Activated T-cell treated with anti-CD3 and anti-CD28 coated beads, Interleukin-2, amount 50 U/mL, for 48 hours (primary cell): ENCODE results near the gene ZFYVE19.
"Not testable (repeated sequence)": the region's sequence is repeated elsewhere in the genome, so short reads cannot be mapped to it uniquely, and the experiment has no call there.

Source experiments
- DNase-seq, 2 experiments: peaks; one replicate each; pipeline ENCODE4 v3.0.0-alpha.2; 2020

Gene ZFYVE19

DNA sequence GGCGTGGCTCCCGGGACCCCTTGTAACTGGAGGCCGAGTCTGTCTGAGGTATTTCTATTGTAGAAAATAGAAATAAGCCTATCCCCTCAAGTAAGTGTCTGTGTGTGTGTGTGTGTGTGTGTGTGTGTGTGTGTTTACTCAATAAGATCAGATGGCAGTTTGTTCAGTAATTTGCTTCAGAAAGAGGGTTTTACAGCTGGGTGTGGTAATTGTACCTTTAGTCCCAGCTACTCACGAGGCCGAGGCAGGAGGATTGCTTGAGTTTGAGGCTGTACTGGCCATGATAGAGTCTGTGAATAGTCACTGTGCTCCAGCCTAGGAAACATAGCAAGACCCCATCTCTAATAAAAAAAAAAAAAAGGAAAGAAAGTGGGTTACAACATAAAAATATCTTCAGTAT, 45.6 kb downstream of the ZFYVE19 start:
- no peak for DNase-seq

DNA sequence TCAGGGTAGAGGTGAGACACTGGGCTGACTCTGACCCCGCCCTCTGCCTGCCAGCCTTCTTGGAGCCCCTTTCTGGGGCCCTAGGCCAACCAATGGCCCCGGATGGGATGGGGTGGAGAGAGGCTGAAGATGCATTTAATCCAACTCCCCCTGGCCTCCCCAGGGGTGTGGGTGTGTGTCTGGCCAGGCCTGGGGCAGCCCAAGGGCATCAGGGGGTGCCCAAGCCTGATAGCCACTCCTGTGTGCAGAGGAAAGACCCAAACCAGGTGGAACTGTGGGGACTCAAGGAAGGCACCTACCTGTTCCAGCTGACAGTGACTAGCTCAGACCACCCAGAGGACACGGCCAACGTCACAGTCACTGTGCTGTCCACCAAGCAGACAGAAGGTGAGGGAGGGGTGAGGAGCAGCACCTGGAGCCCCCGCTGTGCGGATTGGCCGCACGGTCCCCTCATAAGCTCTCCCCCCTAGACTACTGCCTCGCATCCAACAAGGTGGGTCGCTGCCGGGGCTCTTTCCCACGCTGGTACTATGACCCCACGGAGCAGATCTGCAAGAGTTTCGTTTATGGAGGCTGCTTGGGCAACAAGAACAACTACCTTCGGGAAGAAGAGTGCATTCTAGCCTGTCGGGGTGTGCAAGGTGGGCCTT, 46.5 kb downstream of the ZFYVE19 start:
- no peak for DNase-seq

DNA sequence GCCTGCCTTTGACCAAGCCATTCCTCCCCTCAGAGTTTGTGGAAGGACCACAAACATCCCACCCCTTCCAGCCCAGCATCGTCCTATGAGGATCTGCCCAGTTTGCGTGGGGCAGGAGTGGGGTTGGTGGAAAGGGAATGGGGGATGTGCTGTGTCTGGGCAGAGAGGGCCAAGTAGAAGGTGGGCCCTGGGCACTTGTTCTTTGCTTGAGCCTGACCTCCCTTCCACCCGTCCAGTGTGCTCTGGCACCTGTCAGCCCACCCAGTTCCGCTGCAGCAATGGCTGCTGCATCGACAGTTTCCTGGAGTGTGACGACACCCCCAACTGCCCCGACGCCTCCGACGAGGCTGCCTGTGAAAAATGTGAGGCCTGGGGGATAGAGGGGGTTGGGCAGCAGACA, 47.3 kb downstream of the ZFYVE19 start:
- no peak for DNase-seq

DNA sequence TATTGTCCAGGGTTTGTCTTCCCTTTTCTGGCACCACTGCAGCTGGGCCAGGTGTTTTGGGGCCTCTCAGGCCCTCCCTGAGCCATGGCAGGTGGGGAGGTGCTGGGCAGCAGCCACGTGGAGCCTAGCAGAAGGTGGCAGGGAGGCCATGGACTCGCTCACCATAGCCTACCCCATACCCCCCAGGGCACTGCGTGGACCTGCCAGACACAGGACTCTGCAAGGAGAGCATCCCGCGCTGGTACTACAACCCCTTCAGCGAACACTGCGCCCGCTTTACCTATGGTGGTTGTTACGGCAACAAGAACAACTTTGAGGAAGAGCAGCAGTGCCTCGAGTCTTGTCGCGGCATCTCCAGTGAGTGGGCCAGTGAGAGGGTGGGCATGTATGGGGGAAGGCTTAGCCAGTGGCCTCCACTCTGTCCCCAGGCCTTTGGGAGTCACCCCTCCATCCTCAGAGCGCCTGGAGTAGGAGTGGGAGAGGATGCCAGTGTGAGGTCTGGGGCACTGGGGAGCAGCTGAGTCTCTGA, 48.9 kb downstream of the ZFYVE19 start:
- no peak for DNase-seq

DNA sequence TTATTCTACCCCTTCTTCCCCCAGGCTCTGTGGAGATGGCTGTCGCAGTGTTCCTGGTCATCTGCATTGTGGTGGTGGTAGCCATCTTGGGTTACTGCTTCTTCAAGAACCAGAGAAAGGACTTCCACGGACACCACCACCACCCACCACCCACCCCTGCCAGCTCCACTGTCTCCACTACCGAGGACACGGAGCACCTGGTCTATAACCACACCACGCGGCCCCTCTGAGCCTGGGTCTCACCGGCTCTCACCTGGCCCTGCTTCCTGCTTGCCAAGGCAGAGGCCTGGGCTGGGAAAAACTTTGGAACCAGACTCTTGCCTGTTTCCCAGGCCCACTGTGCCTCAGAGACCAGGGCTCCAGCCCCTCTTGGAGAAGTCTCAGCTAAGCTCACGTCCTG, 49.9 kb downstream of the ZFYVE19 start:
- no peak for DNase-seq

DNA sequence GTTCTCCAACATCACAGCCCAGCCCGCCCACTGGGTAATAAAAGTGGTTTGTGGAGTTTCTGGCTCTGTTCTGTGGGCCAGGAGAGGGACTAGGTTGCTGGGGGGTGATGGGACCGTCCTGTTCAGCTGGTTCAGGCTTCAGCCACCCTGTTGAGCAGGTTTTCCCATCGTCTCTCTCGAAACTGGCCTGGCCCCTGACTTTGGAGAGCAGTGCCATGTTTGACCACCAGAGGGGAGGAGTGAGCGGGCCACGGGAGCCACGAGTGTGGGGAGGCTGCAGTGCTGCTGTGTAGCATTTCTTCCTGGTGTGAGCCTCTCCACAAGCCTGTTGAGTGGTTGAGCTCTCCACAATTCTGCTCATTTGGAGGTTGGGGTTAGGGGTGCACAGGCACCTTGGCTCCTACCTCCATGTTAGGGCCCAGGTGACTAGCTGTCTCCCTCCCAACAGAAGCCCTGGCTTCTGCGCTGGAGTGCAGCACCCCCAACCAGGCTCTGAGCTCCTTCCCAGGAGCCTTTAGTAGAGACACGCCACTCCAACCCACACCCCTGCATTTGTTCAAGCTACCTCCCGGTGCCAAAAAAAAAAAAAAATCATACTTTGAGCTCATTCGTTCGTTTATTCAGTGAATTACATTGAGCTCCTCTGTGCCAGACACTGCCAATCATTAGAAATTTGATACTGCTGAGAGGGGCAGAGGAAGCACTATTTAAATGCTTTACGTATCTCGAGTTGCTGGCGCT, 50.9 kb downstream of the ZFYVE19 start:
- peak; percentile 91 to 94 for DNase-seq

DNA sequence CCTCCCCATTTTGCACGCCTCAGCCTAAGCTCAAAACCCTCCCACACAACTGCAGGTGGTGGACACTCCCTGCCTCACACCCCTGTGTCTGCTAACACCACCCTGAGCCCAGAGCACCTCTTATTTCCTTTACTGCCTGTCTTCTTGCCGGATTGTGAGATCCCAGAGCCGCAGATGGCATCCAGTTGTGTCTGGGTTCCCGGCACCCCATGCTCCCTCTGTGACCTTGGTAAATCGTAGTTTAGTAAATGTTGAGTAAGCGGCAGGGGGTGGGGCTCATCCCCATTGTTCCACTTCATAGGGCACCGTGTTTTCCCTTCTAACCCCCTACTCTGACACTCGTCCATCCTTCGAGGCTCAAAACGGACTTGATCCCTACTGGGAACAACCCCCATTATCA, 51.8 kb downstream of the ZFYVE19 start:
- no peak for DNase-seq

DNA sequence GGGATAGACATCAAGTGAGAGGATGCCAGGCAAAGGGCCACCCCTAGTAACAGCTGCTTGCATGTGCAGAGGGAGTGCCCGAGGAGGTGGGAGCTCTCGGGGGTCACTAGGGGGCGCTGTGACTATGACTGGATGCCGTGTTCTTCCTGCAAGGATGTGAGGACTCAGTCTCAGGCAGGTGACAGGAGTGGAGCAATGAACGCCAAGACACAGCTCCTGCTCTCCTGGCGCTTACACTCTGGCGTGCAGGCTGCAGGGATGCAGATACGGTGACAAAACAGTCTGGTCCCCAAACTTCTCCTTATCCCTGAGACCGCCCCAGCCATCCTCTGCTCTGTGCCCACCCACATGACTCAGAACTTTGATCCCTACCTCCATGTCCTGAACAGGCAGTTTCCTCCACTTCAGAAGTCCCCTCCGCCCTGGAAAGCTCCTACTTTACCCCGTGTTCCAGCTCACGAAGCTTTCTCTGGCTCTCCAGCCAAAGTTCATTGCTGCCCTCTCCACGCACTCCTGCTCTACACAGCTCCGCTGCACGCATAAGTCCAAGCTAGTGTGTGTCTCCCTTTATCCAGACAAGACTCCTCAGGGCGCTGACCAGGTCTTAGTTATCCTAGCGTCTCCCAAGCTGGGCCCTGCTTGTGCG, 52.4 kb downstream of the ZFYVE19 start:
- DNase-seq, result peak; percentile 90 to 91

DNA sequence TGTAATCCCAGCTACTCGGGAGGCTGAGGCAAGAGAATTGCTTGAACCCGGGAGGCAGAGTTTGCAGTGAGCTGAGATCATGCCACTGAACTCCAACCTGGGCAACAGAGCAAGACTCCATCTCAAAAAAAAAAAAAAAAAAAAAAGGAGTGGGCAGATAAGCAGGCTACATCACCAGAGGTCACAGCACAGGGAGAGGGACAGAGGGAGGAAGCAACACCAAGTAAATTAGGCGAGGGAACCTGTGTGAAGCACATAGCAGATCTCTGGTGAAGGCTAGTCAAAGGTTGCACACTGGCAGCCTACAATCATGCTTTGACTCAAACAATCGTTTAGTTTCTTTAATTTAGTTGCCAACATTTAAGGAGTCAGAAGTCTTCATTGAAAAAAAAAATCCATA, 54.3 kb downstream of the ZFYVE19 start:
- DNase-seq, result not testable (repeated sequence)

DNA sequence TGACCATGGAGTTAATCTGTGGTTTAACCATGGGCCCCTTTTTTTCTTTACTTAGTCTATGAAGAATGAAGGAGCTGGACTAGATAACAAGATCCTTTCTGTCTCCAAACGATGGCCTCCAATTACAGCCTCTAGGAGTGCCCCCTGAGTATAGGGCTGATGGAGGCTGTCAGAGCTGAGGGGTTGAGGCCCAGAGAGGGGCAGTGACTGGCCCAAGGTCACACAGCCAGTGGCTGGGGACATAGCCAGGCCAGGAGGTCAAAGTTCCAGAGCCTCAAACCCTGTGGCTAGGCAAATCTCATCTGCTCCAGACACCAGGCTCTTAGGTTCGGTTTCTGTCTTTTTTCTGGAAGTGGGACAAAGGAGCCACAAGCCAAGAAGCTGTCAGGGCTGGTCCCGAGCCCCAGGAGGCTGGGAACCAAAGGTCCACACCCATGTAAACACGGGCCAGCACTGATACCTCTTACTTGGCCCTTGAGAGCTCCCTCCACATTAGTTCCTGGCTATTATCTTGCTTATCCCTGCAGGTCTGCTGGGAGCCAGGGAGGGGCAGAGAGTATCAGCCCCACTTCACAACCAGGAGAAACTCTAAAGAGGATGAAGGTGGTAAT, 56.9 kb downstream of the ZFYVE19 start:
- DNase-seq, result no peak
